ENCODE measurements around the gene PLCH1.

PLCH1 gene

GRCh38 chr3:155604967-155605366 is 139.9 kb downstream of the PLCH1 start:
- no peak for DNase-seq (ENCODE audit: extremely low read depth, low read depth)
- no peak for TF ChIP-seq CTCF (IDR thresholded peaks at IDR 0.05; ENCODE audit: low read depth, low read length, missing control alignments)
- H3K4me3 ChIP-seq (replicated peaks; ENCODE audit: low read depth, low read length), result no peak overlapping the region

GRCh38 chr3:155604126-155604525 is 140.7 kb downstream of the PLCH1 start:
- no peak overlapping the region for H3K4me3 ChIP-seq (replicated peaks; ENCODE audit: low read depth, low read length)
- no peak for DNase-seq (ENCODE audit: extremely low read depth, low read depth)
- TF ChIP-seq CTCF (IDR thresholded peaks at IDR 0.05; ENCODE audit: low read depth, low read length, missing control alignments), result no peak

GRCh38 chr3:155603302-155603701 is 141.6 kb downstream of the PLCH1 start:
- TF ChIP-seq CTCF (IDR thresholded peaks at IDR 0.05; ENCODE audit: low read depth, low read length, missing control alignments), result no peak
- no peak overlapping the region for H3K4me3 ChIP-seq (replicated peaks; ENCODE audit: low read depth, low read length)
- DNase-seq (ENCODE audit: extremely low read depth, low read depth), result no peak

- no peak for DNase-seq (ENCODE audit: extremely low read depth, low read depth)
- no peak overlapping the region for H3K4me3 ChIP-seq (replicated peaks; ENCODE audit: low read depth, low read length)
- TF ChIP-seq CTCF (IDR thresholded peaks at IDR 0.05; ENCODE audit: low read depth, low read length, missing control alignments), result no peak
Observed at GRCh38 chr3:155602307-155602706, 142.6 kb downstream of the PLCH1 start.

GRCh38 chr3:155598671-155599070 is 146.2 kb downstream of the PLCH1 start:
- no peak overlapping the region for H3K4me3 ChIP-seq (replicated peaks; ENCODE audit: low read depth, low read length)
- TF ChIP-seq CTCF (IDR thresholded peaks at IDR 0.05; ENCODE audit: low read depth, low read length, missing control alignments), result no peak
- no peak for DNase-seq (ENCODE audit: extremely low read depth, low read depth)

GRCh38 chr3:155596615-155597014 is 148.3 kb downstream of the PLCH1 start:
- DNase-seq (ENCODE audit: extremely low read depth, low read depth), result no peak
- TF ChIP-seq CTCF (IDR thresholded peaks at IDR 0.05; ENCODE audit: low read depth, low read length, missing control alignments), result no peak
- H3K4me3 ChIP-seq (replicated peaks; ENCODE audit: low read depth, low read length), result no peak overlapping the region

- no peak for DNase-seq (ENCODE audit: extremely low read depth, low read depth)
- H3K4me3 ChIP-seq (replicated peaks; ENCODE audit: low read depth, low read length), result no peak overlapping the region
- no peak for TF ChIP-seq CTCF (IDR thresholded peaks at IDR 0.05; ENCODE audit: low read depth, low read length, missing control alignments)
Observed at GRCh38 chr3:155595371-155595770, 149.5 kb downstream of the PLCH1 start.

Data from HFF-Myc (cell line).